IMR-90 (cell line): ENCODE data around the gene NDC80. TPM values are rescaled to one million over a fixed set of nuclear protein-coding genes. Genes with fewer than 3 reads are reported as not detected.

Experiments used
- ATAC-seq: fragments of 200-7000 bp; cut with Tn5 transposase; 2 replicates; pipeline ENCODE4 v1.9.1; 2020; ENCODE audit warnings: low read depth, mild to moderate bottlenecking, moderate library complexity
- BruUV-seq: library from RNA; stranded (reverse); fragments of 400-500 nt; replicated peaks from 2 replicates; lab custom pipeline; 2021; lab: Mats Ljungman, UMichigan
- CTCF ChIA-PET: fragments of 300-600 bp; formaldehyde crosslinking; extraction: SDS; loops from one replicate; lab custom pipeline; 2021; ENCODE audit warnings: antibody characterized with exemption; lab: Yijun Ruan, JAX
- POLR2A ChIA-PET: fragments of 300-600 bp; sonication (Branson Sonifier 250); formaldehyde crosslinking; loops from one replicate; lab custom pipeline; 2022; ENCODE audit warnings: antibody characterized with exemption; ENCODE audit not compliant: unreplicated experiment; lab: Charles Lee
- DNase-seq: peaks from one replicate; pipeline ENCODE4 v3.0.0; 2013
- H2AFZ ChIP-seq: replicated peaks from 2 replicates; pipeline ENCODE3; 2013; ENCODE audit warnings: low read length, mild to moderate bottlenecking; ENCODE audit not compliant: poor library complexity
- H2AK5ac ChIP-seq: 2 replicates; pipeline ENCODE4 v1.6.1; 2013; ENCODE audit warnings: low read depth, low read length, inconsistent platforms
- H2AK9ac ChIP-seq: replicated peaks from 2 replicates; pipeline ENCODE3; 2013; ENCODE audit warnings: mild to moderate bottlenecking, low read depth, low read length, moderate library complexity; ENCODE audit not compliant: poor library complexity
- H2BK120ac ChIP-seq: 2 replicates; pipeline ENCODE4 v1.6.1; 2013; ENCODE audit warnings: low read depth, low read length, inconsistent platforms
- H2BK15ac ChIP-seq: 3 replicates; pipeline ENCODE4 v1.6.1; 2013; ENCODE audit warnings: low read depth, low read length, inconsistent platforms
- H2BK20ac ChIP-seq: 2 replicates; pipeline ENCODE4 v1.6.1; 2013; ENCODE audit warnings: low read depth, mild to moderate bottlenecking, inconsistent platforms, low read length, moderate library complexity
- H2BK5ac ChIP-seq: 2 replicates; pipeline ENCODE4 v1.6.1; 2013; ENCODE audit warnings: mild to moderate bottlenecking, low read depth, low read length, inconsistent platforms; ENCODE audit not compliant: poor library complexity, severe bottlenecking
- H3K14ac ChIP-seq: replicated peaks from 2 replicates; pipeline ENCODE4 v1.6.1; 2013; ENCODE audit warnings: low read depth, low read length, inconsistent platforms
- H3K18ac ChIP-seq: 2 replicates; pipeline ENCODE4 v1.6.1; 2013; ENCODE audit warnings: low read depth, low read length, control low read depth
- H3K23ac ChIP-seq: 2 replicates; pipeline ENCODE4 v1.6.1; 2013; ENCODE audit warnings: low read depth, low read length, inconsistent platforms
- H3K27ac ChIP-seq: 2 replicates; pipeline ENCODE4 v1.5.1; 2013; ENCODE audit warnings: mild to moderate bottlenecking, control low read depth, low read length; ENCODE audit not compliant: insufficient read depth
- H3K27me3 ChIP-seq: 2 replicates; pipeline ENCODE4 v1.6.1; 2013; ENCODE audit warnings: low read length; ENCODE audit not compliant: control insufficient read depth, insufficient read depth
- H3K36me3 ChIP-seq: 2 replicates; pipeline ENCODE4 v1.6.1; 2013; ENCODE audit warnings: low read length, mixed read lengths; ENCODE audit not compliant: control insufficient read depth, insufficient read depth
- H3K4ac ChIP-seq: 2 replicates; pipeline ENCODE4 v1.6.1; 2013; ENCODE audit warnings: low read depth, low read length, inconsistent platforms
- H3K4me1 ChIP-seq: 2 replicates; pipeline ENCODE4 v1.6.1; 2013; ENCODE audit warnings: low read length, mixed read lengths; ENCODE audit not compliant: control insufficient read depth, insufficient read depth
- H3K4me2 ChIP-seq: 2 replicates; pipeline ENCODE4 v1.6.1; 2013; ENCODE audit warnings: low read depth, mild to moderate bottlenecking, control low read depth, low read length, moderate library complexity
- H3K4me3 ChIP-seq: 2 replicates; pipeline ENCODE4 v1.5.1; 2013; ENCODE audit warnings: low read depth, mild to moderate bottlenecking, control low read depth, low read length, moderate library complexity; ENCODE audit not compliant: insufficient read depth
- H3K56ac ChIP-seq: 2 replicates; pipeline ENCODE4 v1.6.1; 2013; ENCODE audit warnings: low read length, inconsistent platforms; ENCODE audit not compliant: insufficient read depth; ENCODE audit errors: extremely low read depth
- H3K79me1 ChIP-seq, 2 experiments: 2 replicates each; pipeline ENCODE4 v1.6.1; 2013; ENCODE audit warnings: low read length in 2 of 2, inconsistent platforms in 1 of 2, low read depth in 1 of 2
- H3K9ac ChIP-seq: 2 replicates; pipeline ENCODE4 v1.6.1; 2013; ENCODE audit warnings: low read depth, low read length, control low read depth
- H3K9me1 ChIP-seq: 2 replicates; pipeline ENCODE4 v1.6.1; 2013; ENCODE audit warnings: low read length, inconsistent platforms; ENCODE audit not compliant: insufficient read depth
- H3K9me3 ChIP-seq: 2 replicates; pipeline ENCODE4 v1.6.1; 2013; ENCODE audit warnings: low read length; ENCODE audit not compliant: control insufficient read depth, insufficient read depth
- H4K20me1 ChIP-seq: 2 replicates; pipeline ENCODE4 v1.6.1; 2013; ENCODE audit warnings: low read length, inconsistent platforms; ENCODE audit not compliant: insufficient read depth
- H4K5ac ChIP-seq: 2 replicates; pipeline ENCODE4 v1.6.1; 2013; ENCODE audit warnings: mild to moderate bottlenecking, low read depth, low read length, control low read depth
- H4K8ac ChIP-seq, 2 experiments: 2 replicates each; pipeline ENCODE4 v1.6.1; 2013; ENCODE audit warnings: low read depth in 2 of 2, low read length in 2 of 2, control low read depth in 1 of 2, inconsistent platforms in 1 of 2
- H4K91ac ChIP-seq: 2 replicates; pipeline ENCODE4 v1.6.1; 2013; ENCODE audit warnings: low read depth, low read length, inconsistent platforms; ENCODE audit not compliant: insufficient read depth
- CEBPB ChIP-seq: IDR thresholded peaks from 2 replicates; pipeline ENCODE4 v1.6.1; 2012; ENCODE audit warnings: low read depth, low read length, improper control_type of control experiment
- CHD1 ChIP-seq: IDR thresholded peaks from 2 replicates; pipeline ENCODE4 v1.6.1; 2012; ENCODE audit warnings: low read depth, low read length, improper control_type of control experiment
- ELK1 ChIP-seq: fragments of 150-350 bp; IDR thresholded peaks from 2 replicates; pipeline ENCODE4 v1.6.1; 2016; ENCODE audit warnings: low read depth, mild to moderate bottlenecking, low read length, moderate library complexity, borderline replicate concordance
- FOS ChIP-seq: fragments of 150-350 bp; IDR thresholded peaks from 2 replicates; pipeline ENCODE4 v1.6.1; 2016; ENCODE audit warnings: low read depth, low read length
- MAFK ChIP-seq: IDR thresholded peaks from 2 replicates; pipeline ENCODE4 v1.6.1; 2012; ENCODE audit warnings: low read depth, low read length, improper control_type of control experiment
- MAZ ChIP-seq: IDR thresholded peaks from 2 replicates; pipeline ENCODE4 v1.6.1; 2012; ENCODE audit warnings: low read depth, mild to moderate bottlenecking, low read length, improper control_type of control experiment, moderate library complexity, borderline replicate concordance
- MXI1 ChIP-seq: IDR thresholded peaks from 2 replicates; pipeline ENCODE4 v1.6.1; 2012; ENCODE audit warnings: low read depth, mild to moderate bottlenecking, low read length, moderate library complexity, borderline replicate concordance
- NFE2L2 ChIP-seq: fragments of 150-350 bp; IDR thresholded peaks from 2 replicates; pipeline ENCODE4 v1.6.1; 2016; ENCODE audit warnings: low read depth, mild to moderate bottlenecking, low read length
- POLR2A ChIP-seq: IDR thresholded peaks from 2 replicates; pipeline ENCODE4 v1.6.1; 2012; ENCODE audit warnings: mild to moderate bottlenecking, low read depth, low read length
- RCOR1 ChIP-seq: IDR thresholded peaks from 2 replicates; pipeline ENCODE4 v1.6.1; 2012; ENCODE audit warnings: mild to moderate bottlenecking, low read length, improper control_type of control experiment; ENCODE audit not compliant: insufficient replicate concordance
- RFX5 ChIP-seq: IDR thresholded peaks from 2 replicates; pipeline ENCODE4 v1.8.0; 2012; ENCODE audit warnings: low read depth, mild to moderate bottlenecking, low read length, moderate library complexity
- USF2 ChIP-seq: fragments of 150-350 bp; IDR thresholded peaks from 2 replicates; pipeline ENCODE4 v1.6.1; 2017; ENCODE audit warnings: mild to moderate bottlenecking, antibody characterized with exemption, low read length, low read depth
- WGBS, 2 experiments: methylation state at CpG; one replicate each; pipeline versions ENCODE4 v1.1.5 to v1.1.7; 2013; ENCODE audit warnings: missing lambda C conversion rate in 2 of 2; ENCODE audit not compliant: insufficient read length in 1 of 2; ENCODE audit errors: extremely low coverage in 2 of 2; 5-methylcytosine and 5-hydroxymethylcytosine counted together
- dilution Hi-C: fragments of 300-500 bp; cut with HindIII; formaldehyde crosslinking; loops from one replicate; pipeline ENCODE4 v1.14.3; 2018; ENCODE audit warnings: low sequenced_read_pairs; ENCODE audit not compliant: unreplicated experiment
- in situ Hi-C: fragments of 300-500 bp; cut with MboI; formaldehyde crosslinking; loops from 3 replicates; pipeline ENCODE4 v1.14.3; 2019; ENCODE audit warnings: low sequenced_read_pairs, inconsistent platforms, mixed read lengths
- intact Hi-C: fragments of 100-400 bp; cut with micrococcal nuclease; formaldehyde crosslinking; loops from 2 replicates; pipeline ENCODE4 v1.10.0; 2022
- polyA plus RNA-seq, 3 experiments: library from polyadenylated mRNA; depleted of rRNA; stranded (reverse); fragments of >200 nt; gene quantifications; 2 replicates each; pipeline ENCODE4 v1.2.3, GENCODE V29; 2012; ENCODE audit warnings: low replicate concordance in 1 of 3
- total RNA-seq: library from RNA; depleted of rRNA; stranded (reverse); fragments of >200 nt; gene quantifications from 2 replicates; pipeline ENCODE4 v1.2.3, GENCODE V29; 2012

NDC80 gene
- total and polyA plus RNA-seq, 2 of the 4 experiments (the other 2 are of a cell fraction), result 11.8 to 15.5 TPM

DNA sequence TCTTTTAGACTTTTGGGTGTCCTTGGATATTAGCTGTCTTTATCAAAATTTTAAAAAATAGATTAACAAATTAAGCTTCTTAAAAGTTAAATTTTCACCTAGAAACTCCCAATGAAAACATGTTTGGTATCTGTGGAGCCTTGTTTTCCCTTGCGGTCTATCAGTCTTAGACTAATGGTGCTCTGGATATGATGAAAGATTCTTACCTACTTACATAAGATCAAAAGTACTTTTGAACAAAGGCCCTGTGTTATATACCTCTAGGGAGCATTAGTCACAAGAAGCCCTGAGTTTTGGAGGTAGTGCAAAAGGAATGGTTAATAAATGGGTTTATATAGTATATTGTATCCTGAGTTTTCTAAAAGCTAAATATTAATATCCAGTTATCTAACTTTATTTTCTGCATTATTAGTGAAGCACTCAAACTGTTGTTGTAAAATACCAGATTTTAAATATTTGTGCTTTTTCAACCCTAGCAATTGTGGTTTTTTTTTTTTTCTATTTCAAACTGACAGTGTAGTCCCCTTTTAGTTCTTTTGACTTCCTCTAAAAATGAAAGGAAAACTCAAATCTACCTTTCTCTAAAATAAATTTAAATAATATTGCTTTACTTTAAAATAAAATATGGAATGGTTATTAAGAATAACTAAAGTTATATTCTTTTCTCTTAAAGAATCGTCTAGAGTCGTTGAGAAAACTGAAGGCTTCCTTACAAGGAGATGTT, 18.1 kb downstream of the NDC80 start (continued):
- TF ChIP-seq NFE2L2, result no peak

DNA sequence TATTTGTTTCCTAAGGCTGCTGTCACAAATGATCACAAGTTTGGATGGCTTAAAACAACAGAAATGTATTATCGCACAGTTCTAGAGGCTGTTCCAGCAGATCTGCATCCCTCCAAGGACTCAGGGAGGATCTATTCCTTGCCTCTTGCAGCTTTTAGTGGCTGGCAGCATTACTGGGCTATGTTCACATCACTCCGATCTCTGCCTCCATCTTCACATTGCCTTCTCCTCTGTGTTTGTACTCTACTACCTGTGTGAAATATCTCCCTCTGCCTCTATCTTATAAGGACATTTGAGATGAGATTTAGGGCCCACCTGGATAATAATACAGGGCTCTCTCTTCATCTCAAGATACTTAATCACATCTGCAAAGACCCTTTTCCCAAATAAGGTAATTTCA, 18.9 kb downstream of the NDC80 start:
- no peaks in the 10 kb centered on the region; the same call in 1 of the 2 replicates for H3K36me3 ChIP-seq
- dilution Hi-C loops, result no loop called here
- BruUV-seq, result no TSS peak
- POLR2A ChIA-PET, result interaction anchor here (0.5 kb wide), 1 partner anchor 46 kb away, joined by 7 read pairs; no protein-coding TSS in a partner anchor
- H4K8ac ChIP-seq, result no peak overlapping the region
- H3K4me1 ChIP-seq, result peaks cover 5% of the 10 kb centered on the region
- H2AFZ ChIP-seq, result peak overlapping the region; percentile 76
- H2AK9ac ChIP-seq, result no peak overlapping the region
- H4K91ac ChIP-seq, result no peak overlapping the region
- H2AK5ac ChIP-seq, result no peak overlapping the region
- peak overlapping the region; percentile 46; the same call in 1 of the 2 replicates for H3K23ac ChIP-seq
- H2BK120ac ChIP-seq, result no peak overlapping the region
- WGBS, 2 experiments, result 89% methylated on average over 1 of the region's 2 CpGs; no CpG with 5 or more reads in 1 of the 2 experiments
- H3K4me2 ChIP-seq, result no peak overlapping the region
- in situ Hi-C loops, result no loop called here
- CTCF ChIA-PET, result no interaction called here
- no peak overlapping the region for H2BK15ac ChIP-seq
- no peak for ATAC-seq
- no peaks in the 10 kb centered on the region for H3K9me3 ChIP-seq
- H3K9me1 ChIP-seq, result no peaks in the 10 kb centered on the region
- intact Hi-C loops, result no loop called here
- no peak overlapping the region for H3K4ac ChIP-seq
- H3K79me1 ChIP-seq, result peaks cover 0 to 14% of the 10 kb centered on the region in 2 experiments; a peak in 1 of 4 replicates
- no peak overlapping the region for H3K9ac ChIP-seq
- H3K56ac ChIP-seq, result no peak overlapping the region
- no peak overlapping the region for H3K18ac ChIP-seq
- peak overlapping the region; percentile 18 for H2BK5ac ChIP-seq
- no peak overlapping the region for H2BK20ac ChIP-seq
- H4K5ac ChIP-seq, result 0 out of 2 replicates have a peak overlapping the region, but pooled peaks have one; percentile 6
- no peak for DNase-seq
- no peak overlapping the region for H3K4me3 ChIP-seq
- no peak overlapping the region for H3K14ac ChIP-seq
- H3K27me3 ChIP-seq, result no peaks in the 10 kb centered on the region
- no peaks in the 10 kb centered on the region for H4K20me1 ChIP-seq
- H3K27ac ChIP-seq, result no peak overlapping the region
- TF ChIP-seq CEBPB (no peak), ELK1 (no peak), USF2 (no peak), MAZ (no peak), MXI1 (no peak), CHD1 (no peak), RCOR1 (no peak), NFE2L2 (no peak), MAFK (no peak), FOS (no peak), POLR2A (no peak), RFX5 (no peak)
